HG03045 (cell line): ENCODE results near the gene PPP1R1C.
"Not testable (repeated sequence)": the region's sequence is repeated elsewhere in the genome, so short reads cannot be mapped to it uniquely, and the experiment has no call there.

Experiments used
- ATAC-seq: cut with Tn5 transposase; IDR thresholded peaks from one replicate; pipeline ENCODE4 v1.9.1; 2021; ENCODE audit warnings: mild to moderate bottlenecking, moderate library complexity; ENCODE audit not compliant: unreplicated experiment

PPP1R1C gene

GRCh38 chr2:182006595-182007341 lies 21.1 kb downstream of the PPP1R1C start:
- ATAC-seq, result no peak

- ATAC-seq, result no peak
Observed at GRCh38 chr2:182014284-182014683, 28.6 kb downstream of the PPP1R1C start.

- ATAC-seq, result no peak
Observed at GRCh38 chr2:182015334-182016109, 29.9 kb downstream of the PPP1R1C start.

- no peak for ATAC-seq
Observed at GRCh38 chr2:182018218-182018617, 32.6 kb downstream of the PPP1R1C start.

- ATAC-seq, result no peak
Observed at GRCh38 chr2:182019731-182020130, 34.1 kb downstream of the PPP1R1C start.

GRCh38 chr2:182020286-182021070 lies 34.8 kb downstream of the PPP1R1C start:
- no peak for ATAC-seq

GRCh38 chr2:182023235-182023634 lies 37.6 kb downstream of the PPP1R1C start:
- no peak for ATAC-seq

GRCh38 chr2:182030875-182031274 lies 45.2 kb downstream of the PPP1R1C start:
- not testable (repeated sequence) for ATAC-seq

- no peak for ATAC-seq
Observed at GRCh38 chr2:182031956-182032355, 46.3 kb downstream of the PPP1R1C start.

- ATAC-seq, result no peak
Observed at GRCh38 chr2:182033449-182033848, 47.8 kb downstream of the PPP1R1C start.

GRCh38 chr2:182038576-182038975 lies 52.9 kb downstream of the PPP1R1C start:
- ATAC-seq, result no peak

GRCh38 chr2:182043021-182043420 lies 57.4 kb downstream of the PPP1R1C start:
- ATAC-seq, result no peak

- ATAC-seq, result no peak
Observed at GRCh38 chr2:182043861-182044260, 58.2 kb downstream of the PPP1R1C start.

GRCh38 chr2:182047544-182047943 lies 61.9 kb downstream of the PPP1R1C start:
- no peak for ATAC-seq

GRCh38 chr2:182048088-182048487 lies 62.4 kb downstream of the PPP1R1C start:
- ATAC-seq, result no peak

GRCh38 chr2:182048621-182049020 lies 63.0 kb downstream of the PPP1R1C start:
- ATAC-seq, result no peak

- no peak for ATAC-seq
Observed at GRCh38 chr2:182049372-182050148, 63.9 kb downstream of the PPP1R1C start.

GRCh38 chr2:182050333-182051135 lies 64.9 kb downstream of the PPP1R1C start:
- no peak for ATAC-seq

GRCh38 chr2:182055993-182056392 lies 70.3 kb downstream of the PPP1R1C start:
- ATAC-seq, result no peak

- no peak for ATAC-seq
Observed at GRCh38 chr2:182057002-182057401, 71.3 kb downstream of the PPP1R1C start.
